Fibroblast of lung (primary cell): ENCODE results near the gene SESN1.

ENCODE experiments used
- CTCF ChIP-seq, 2 donors: IDR thresholded peaks in 1 of 2; conservative IDR thresholded peaks in 1 of 2; 1 replicate in 1 of 2; 2 replicates in 1 of 2; pipeline ENCODE4 v1.5.1; 2011 to 2012; ENCODE audit warnings: low read length in 2 of 2, control low read depth in 1 of 2, inconsistent platforms in 1 of 2, low read depth in 1 of 2, mild to moderate bottlenecking in 1 of 2
- EZH2 ChIP-seq: IDR thresholded peaks from 2 replicates; pipeline ENCODE4 v1.5.1; 2012; ENCODE audit warnings: low read length, control low read depth, mild to moderate bottlenecking; ENCODE audit errors: missing control alignments

- TF ChIP-seq CTCF (conservative IDR thresholded peaks at IDR 0.05 in 1 of 2, IDR thresholded peaks at IDR 0.05 in 1 of 2; ENCODE audit: low read depth in 1 of 2, low read length in 2 of 2) = no peak
- TF ChIP-seq EZH2 = no peak
Observed at GRCh38 chr6:109104512-109104911, 9.9 kb upstream of the SESN1 start.
